Measurements from ENCODE around the gene NELFCD. TPM values are rescaled to one million over a fixed set of nuclear protein-coding genes. Genes with fewer than 3 reads are reported as not detected.
"Not testable (repeated sequence)": the region's sequence is repeated elsewhere in the genome, so short reads cannot be mapped to it uniquely, and the experiment has no call there.

Gene NELFCD
- total RNA-seq, 1 experiment from 2014 or later, result 39.8 TPM

DNA sequence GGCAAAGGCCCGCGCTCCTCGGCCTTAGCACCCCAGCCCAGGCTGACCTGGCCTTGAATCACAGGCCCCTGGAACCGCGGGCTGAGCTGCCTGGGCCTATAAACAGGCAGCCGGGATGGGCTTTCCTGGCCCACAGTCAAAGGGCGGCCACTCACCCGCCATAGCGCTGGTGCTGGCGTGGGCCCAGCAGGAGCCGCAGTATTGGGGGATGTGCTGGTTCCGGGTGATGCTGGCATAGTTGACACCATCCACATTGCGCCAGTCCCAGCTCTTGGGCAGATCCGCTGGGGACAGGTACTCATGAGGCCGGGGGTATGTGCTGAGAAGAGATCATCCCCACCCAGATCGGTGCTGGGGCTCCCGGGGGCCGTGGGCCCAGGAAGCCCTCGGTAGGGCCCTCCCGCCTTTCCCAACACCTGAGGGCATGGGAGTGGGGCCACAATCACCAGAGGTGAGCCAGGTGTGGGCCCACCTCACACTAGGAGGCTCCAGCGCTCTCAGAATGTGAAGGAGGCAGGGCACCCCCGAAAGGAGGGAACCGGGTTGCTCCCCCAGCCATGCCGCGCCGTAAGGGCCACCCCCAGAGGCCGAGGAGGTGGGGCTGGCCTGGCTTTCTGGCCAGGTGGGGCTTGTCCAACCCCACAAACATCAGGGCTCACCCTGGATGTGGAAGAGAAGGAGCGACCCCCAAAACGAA lies 25.3 kb downstream of the NELFCD start:
- DNase-seq, result peak; percentile 76
- H3K27me3 ChIP-seq (ENCODE audit: control insufficient read depth, insufficient read depth, low read length), result peaks cover 19% of the 10 kb centered on the region; the same call in 1 of the 2 replicates
- no peaks in the 10 kb centered on the region for H3K36me3 ChIP-seq (replicated peaks; ENCODE audit: control insufficient read depth, insufficient read depth, low read length)
- H3K4me3 ChIP-seq (ENCODE audit: insufficient read depth, low read depth, low read length), result peak overlapping the region; percentile 52

DNA sequence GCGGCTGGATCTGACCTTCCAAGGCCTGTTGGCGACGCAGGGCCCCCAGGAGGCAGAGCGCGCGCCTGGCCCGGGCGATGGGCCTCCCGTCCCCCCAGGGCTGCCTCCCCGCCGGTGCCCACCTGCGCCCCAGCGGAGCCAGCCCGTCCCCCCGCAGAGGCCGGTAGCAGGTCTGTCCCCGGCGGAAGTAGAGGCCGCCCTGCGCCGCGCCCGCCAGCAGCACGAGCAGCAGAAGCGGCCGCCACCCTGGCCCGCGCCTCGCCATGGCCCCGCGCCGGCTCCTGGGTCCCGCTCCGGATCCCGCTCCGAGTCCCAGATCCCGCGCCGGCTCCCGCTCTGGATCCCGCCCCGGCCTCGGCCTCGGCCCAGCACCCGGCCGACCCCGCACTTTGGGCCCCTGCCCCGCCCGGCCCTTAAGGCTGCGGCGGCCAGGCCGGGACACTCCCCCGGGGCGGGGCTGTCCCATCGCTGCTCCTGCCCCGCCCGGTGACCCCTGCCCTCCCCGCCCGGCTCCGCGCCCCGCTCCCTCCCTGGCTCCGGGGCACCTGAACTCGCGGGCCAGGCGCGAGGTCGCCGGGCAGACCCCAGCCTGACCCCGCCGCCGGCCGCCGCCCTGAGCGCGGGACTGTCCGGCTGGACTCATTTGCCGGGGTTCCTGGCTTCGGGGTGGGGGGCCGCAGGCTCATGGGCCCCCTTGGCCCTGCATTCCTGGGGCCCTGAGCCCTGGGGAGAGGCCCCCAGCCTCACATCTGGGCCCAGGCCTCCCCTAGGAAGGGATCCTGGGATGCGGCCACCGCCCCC lies 26.0 kb downstream of the NELFCD start, which contains the start of gene CTSZ:
TSS of gene CTSZ (minus strand) at position 391 of the 801 bp plus-strand sequence. CDS start at position 265, 126 bp downstream.
- no peaks in the 10 kb centered on the region for H3K36me3 ChIP-seq (replicated peaks; ENCODE audit: control insufficient read depth, insufficient read depth, low read length)
- DNase-seq, result peak; percentile 98
- peak within 1 kb of the TSS; percentile 52 for H3K4me3 ChIP-seq (ENCODE audit: insufficient read depth, low read depth, low read length)
- H3K27me3 ChIP-seq (ENCODE audit: control insufficient read depth, insufficient read depth, low read length), result peaks cover 19% of the 10 kb centered on the region; the same call in 1 of the 2 replicates

DNA sequence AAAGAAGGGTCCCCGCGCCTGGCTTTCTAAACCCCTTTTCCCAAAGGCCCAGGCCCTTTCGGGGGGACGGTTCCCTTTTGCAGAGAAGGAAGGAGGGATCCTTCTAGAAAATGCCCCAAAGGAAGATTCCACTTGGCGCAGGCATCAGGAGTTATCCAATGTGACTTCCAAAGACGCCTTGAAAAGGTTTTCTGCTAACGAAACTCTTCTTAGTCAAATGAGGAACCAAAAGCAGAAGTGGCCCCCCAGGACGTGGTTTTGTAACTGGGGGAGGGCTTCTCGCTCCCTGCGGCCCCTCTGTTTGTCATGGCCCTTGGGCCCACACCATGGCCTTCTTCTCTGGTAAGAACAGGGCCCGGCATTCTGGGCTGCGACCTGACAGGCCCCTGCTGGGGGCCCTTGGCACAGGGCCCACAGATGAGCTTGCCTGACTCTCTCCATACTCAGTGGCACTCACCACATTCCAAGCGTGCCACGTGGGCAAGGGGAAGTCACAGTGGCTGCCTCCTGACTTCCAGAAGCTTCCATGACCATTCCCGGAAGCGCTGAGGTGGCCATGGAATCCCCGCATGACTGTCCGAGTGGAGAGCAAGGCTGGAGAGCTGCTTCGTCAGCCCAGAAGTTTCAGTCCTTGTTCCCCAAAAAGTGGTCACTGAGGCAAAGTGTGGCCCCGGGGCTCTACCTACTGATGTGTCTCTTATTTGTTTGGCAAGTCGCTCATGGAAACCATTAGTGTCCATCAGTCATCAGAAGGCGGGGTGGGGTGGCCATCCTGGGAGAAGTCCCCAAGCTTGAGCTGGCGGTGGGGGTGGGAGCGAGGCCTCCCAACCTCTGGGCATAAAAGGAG lies 26.8 kb downstream of the NELFCD start:
- H3K4me3 ChIP-seq (ENCODE audit: insufficient read depth, low read depth, low read length), result peak overlapping the region; percentile 30
- no peak for DNase-seq
- H3K36me3 ChIP-seq (replicated peaks; ENCODE audit: control insufficient read depth, insufficient read depth, low read length), result no peaks in the 10 kb centered on the region
- peaks cover 19% of the 10 kb centered on the region; the same call in 1 of the 2 replicates for H3K27me3 ChIP-seq (ENCODE audit: control insufficient read depth, insufficient read depth, low read length)

DNA sequence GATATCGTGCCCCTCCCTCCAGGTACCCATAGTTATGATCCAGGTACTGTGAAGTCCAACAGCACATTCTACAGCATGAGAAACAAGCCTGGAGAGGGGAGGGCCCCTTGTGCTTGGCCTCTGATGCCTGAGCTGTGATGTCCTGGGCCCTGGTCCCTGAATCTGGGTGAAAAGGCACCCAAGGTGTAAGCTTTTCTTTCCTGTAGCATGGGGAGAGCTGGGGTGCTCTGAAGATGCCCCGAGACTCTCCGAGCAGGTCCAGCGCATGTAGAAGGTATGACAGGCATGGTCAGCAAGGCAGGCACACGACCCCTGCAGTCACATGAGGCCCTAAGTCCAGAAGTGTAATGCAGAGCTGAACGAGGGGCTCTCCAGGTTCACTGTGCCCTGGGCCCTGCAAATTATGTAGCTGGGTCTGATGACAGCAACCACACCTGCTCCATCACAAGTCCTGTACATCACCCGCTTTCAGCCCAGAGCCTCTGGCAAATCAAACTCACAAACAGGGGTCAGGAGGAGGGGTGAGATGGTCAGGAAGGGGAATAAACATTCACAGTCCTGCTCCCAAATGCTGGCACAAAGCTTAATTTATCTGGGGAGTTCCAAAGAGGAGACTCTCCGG lies 27.8 kb downstream of the NELFCD start:
- Histone ChIP-seq H3K27me3 (ENCODE audit: control insufficient read depth, insufficient read depth, low read length) (peaks cover 21% of the 10 kb centered on the region), H3K36me3 (replicated peaks; ENCODE audit: control insufficient read depth, insufficient read depth, low read length) (no peaks in the 10 kb centered on the region), H3K4me3 (ENCODE audit: insufficient read depth, low read depth, low read length) (no peak overlapping the region)
- no peak for DNase-seq

DNA sequence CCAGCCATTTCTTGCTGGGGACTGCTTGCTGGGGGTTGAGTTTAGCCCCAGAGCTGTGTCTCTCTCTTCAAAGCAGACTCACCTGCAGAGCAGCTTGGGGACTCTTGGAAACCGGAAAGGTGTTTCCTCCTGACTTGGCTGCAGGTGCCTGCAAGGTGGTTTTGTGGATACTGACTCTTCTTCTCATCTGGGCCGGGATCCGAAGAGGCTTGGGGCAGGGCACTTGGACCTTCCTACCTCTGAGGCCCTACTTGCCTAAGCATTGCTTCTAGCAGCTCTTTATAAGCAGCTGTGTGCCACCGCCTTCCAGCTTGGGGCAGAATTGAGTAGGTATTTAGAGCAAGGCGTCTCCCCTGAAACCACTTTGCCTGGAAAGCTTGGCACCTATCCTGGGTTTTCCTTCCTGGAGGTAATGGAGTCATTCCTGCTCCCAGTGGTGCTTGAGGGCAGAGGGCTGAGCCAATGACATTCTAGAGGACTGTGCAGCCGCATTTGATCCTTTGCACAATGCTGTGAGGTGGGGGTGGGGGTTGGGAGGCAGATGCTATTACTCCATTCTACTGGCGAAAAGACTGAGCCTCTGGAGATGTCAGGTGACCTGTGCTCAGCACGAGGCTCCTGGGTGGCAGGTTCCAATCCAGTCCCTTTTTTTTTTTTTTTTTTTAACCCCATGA lies 29.4 kb downstream of the NELFCD start:
- DNase-seq, result no peak
- no peaks in the 10 kb centered on the region for H3K36me3 ChIP-seq (replicated peaks; ENCODE audit: control insufficient read depth, insufficient read depth, low read length)
- no peak overlapping the region for H3K4me3 ChIP-seq (ENCODE audit: insufficient read depth, low read depth, low read length)
- peaks cover 21% of the 10 kb centered on the region for H3K27me3 ChIP-seq (ENCODE audit: control insufficient read depth, insufficient read depth, low read length)

DNA sequence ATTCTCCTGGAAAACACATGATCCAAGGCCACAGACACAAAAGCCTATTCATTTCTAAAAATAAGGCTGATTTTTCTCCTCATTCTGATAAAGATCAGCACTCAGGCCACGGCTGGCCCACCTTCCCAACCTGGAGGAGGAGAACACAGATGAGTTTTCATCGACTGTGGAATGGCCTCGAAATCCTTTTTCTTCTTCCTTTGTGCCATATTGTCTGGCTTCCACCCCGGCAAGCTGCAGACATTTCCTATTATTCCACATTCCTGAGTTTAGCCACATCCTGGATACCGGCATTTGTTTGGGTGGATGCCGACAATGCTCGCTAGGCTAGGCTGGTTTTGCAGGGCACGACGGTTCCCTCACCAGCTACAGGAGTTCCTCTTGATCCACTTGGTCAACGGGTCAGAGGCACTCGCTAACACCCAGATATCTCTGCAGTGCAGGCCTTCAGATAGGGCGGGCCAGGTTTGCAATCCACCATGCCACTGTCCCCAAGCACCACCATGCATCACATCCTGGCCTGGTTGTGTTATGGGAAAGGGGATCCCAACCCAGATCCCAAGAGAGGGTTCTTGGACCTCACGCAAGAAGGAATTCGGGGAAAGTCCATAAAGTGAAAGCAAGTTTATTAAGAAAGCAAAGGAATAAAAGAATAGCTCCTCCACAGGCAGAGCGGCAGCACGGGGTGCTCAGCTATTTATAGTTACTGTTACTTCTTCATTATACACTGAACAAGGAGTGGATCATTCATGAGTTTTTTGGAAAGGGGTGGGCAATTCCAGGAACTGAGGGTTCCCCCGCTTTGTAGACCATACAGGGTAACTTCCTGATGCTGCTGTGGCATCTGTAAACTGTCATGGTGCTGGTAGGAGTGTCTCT lies 30.2 kb downstream of the NELFCD start:
- H3K4me3 ChIP-seq (ENCODE audit: insufficient read depth, low read depth, low read length), result no peak overlapping the region
- H3K36me3 ChIP-seq (replicated peaks; ENCODE audit: control insufficient read depth, insufficient read depth, low read length), result no peaks in the 10 kb centered on the region
- H3K27me3 ChIP-seq (ENCODE audit: control insufficient read depth, insufficient read depth, low read length), result peaks cover 17% of the 10 kb centered on the region
- DNase-seq, result peak; percentile 22

DNA sequence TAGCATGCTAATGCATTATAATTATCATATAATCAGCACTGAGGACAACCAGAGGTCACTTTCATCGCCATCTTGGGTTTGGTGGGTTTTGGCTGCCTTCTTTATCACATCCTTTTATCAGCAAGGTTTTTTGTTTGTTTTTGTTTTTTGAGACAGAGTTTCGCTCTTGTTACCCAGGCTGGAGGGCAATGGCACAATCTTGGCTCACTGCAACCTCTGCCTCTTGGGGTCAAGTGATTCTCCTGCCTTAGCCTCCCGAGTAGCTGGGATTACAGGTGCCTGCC lies 30.8 kb downstream of the NELFCD start:
- not testable (repeated sequence) for DNase-seq; H3K36me3 ChIP-seq (replicated peaks; ENCODE audit: control insufficient read depth, insufficient read depth, low read length); H3K4me3 ChIP-seq (ENCODE audit: insufficient read depth, low read depth, low read length)
- peaks cover 13% of the 10 kb centered on the region for H3K27me3 ChIP-seq (ENCODE audit: control insufficient read depth, insufficient read depth, low read length)

DNA sequence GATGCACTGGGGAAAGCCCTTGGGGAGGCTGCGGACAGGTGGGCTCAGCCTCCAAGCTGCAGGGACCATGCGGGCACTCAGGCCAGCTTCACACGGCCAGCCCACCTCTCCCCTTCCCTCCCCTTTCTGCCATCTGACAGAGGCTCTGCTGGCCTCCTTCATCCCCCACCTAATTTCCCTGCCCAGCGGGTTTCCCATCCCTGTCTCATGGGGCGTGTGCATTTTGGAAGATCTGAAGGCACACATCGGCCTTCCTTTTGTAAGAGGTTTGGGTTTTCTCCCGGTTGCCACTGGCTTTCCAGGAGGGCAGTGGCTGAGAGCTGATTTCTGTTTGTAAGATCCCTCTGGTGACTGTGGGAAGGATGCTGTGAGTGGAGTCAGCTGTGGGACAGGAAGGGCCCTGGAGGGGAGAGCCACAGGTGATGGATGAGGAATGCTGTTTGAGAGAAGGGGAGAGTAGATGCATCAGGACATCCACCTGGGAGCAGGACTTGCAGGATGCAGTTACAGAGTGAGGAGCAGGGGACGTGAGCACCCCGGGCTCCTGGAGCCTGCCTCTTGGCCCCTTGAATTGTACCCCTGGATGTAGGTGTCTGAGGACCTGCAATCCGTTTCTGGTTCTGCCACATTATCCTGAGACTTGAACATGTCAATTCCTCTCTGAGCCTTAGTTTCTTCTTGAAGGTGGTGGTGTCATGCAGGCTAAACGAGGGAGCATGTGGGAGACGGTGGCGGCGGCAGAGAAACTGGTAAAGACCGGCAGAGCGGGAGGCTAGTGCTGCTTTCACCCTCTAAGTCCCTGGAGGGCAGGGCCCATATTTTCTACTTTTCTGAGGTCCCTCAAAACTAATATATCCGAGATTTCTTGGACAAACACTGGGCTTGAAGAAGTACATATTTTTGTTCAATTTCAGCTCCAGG lies 32.2 kb downstream of the NELFCD start:
- Histone ChIP-seq H3K27me3 (ENCODE audit: control insufficient read depth, insufficient read depth, low read length) (peaks cover 6% of the 10 kb centered on the region), H3K36me3 (replicated peaks; ENCODE audit: control insufficient read depth, insufficient read depth, low read length) (no peaks in the 10 kb centered on the region), H3K4me3 (ENCODE audit: insufficient read depth, low read depth, low read length) (no peak overlapping the region)
- no peak for DNase-seq

DNA sequence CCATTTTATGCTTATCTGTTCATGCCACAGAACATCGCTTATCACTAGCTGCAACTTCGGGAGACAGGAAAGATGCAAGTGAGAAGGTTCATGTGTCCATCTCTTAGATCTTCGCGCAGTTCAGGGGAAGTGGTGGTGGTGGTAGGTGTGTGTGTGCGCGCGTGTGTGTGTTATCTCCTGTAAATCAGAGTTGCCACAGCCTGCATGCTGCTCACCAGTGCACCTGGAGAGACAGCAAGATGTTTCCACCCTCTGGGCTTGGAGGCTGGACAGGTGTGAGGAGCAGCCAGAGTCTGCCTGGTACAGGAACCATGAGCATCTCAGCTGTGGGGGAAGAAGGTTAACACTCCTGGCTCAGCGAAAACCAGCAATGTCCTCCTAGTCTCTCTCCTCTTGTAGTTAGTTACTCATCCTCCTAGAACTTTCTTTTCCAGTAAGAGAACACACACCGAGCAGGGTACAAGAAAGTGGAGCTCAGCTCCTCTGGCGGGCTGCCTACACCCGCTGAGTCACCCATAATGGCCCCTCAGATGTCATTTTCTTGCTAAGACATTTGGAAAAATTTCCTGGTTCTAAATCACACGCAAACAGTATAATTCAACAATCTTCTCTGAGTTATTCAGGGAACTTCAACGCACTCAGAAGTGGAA lies 33.0 kb downstream of the NELFCD start:
- peaks cover 2% of the 10 kb centered on the region for H3K27me3 ChIP-seq (ENCODE audit: control insufficient read depth, insufficient read depth, low read length)
- no peak for DNase-seq
- no peak overlapping the region for H3K4me3 ChIP-seq (ENCODE audit: insufficient read depth, low read depth, low read length)
- no peaks in the 10 kb centered on the region for H3K36me3 ChIP-seq (replicated peaks; ENCODE audit: control insufficient read depth, insufficient read depth, low read length)

DNA sequence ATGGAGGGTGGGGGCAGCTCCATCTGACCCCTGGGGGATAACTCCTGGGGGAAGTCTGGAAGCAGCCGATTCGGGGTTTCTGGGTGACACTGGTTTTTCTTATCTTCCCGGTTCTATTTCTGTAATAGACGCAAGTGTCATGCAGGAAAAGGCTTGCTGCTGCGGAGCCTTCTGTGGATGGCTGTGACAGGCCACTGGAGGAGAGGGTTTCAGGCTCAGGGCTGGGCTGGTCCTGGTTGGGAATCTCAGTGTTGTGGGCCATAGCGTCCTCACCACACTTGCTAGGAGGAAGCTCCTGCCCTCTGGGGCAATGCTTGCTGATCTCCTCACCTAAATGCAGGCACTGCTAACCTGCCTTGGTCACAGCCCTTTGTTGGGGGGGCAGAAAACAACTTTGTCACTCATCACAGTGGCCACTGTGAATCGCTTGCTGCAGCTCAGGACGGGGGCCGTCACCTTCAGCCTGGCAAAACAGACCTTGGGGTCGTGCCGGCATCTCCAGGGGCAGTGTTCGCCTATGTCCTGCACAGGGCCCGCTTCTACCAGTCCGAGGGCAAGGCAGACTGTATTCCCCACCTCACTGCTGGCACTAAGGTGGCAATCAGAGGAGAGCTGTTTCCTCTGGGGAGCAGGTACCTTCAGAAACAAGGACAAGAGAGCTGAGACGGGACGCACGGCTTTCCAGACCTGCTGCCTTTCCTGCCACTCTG lies 33.8 kb downstream of the NELFCD start:
- H3K4me3 ChIP-seq (ENCODE audit: insufficient read depth, low read depth, low read length), result no peak overlapping the region
- DNase-seq, result no peak
- H3K36me3 ChIP-seq (replicated peaks; ENCODE audit: control insufficient read depth, insufficient read depth, low read length), result no peaks in the 10 kb centered on the region
- H3K27me3 ChIP-seq (ENCODE audit: control insufficient read depth, insufficient read depth, low read length), result peaks cover 2% of the 10 kb centered on the region

DNA sequence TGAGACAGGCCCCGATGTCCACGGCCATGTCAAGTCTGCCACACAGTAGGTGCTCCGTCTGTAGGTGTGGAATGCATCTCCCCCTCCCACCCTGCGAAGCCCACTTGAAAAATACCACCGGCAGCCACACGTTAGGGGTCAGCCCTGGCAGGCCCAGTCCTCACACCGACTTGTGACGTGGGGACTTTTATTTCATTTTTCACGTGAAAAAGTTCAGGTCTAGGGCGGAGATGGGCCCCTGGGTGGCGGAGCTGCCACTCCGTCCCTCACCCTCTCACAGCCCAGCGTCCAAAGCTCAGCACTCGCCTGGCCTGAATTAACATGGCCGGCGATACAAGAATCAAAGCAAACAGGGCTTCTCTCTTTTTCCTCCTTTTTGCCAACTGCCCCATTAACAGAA lies 34.4 kb downstream of the NELFCD start:
- Histone ChIP-seq H3K4me3 (ENCODE audit: insufficient read depth, low read depth, low read length) (no peak overlapping the region), H3K36me3 (replicated peaks; ENCODE audit: control insufficient read depth, insufficient read depth, low read length) (no peaks in the 10 kb centered on the region), H3K27me3 (ENCODE audit: control insufficient read depth, insufficient read depth, low read length) (peaks cover 2% of the 10 kb centered on the region)
- DNase-seq, result no peak
